ENCODE measurements around the gene IPPK. TPM values are rescaled to one million over a fixed set of nuclear protein-coding genes. Genes with fewer than 3 reads are reported as not detected.
A peak's percentile ranks its signal among the peaks of the same experiment; 100 is the strongest.
"Not testable (repeated sequence)": the region's sequence is repeated elsewhere in the genome, so short reads cannot be mapped to it uniquely, and the experiment has no call there.

Gene IPPK
- total and polyA plus RNA-seq, 2 experiments from 2014 or later = 6.4 to 7.0 TPM

GRCh38 chr9:92598382-92598781 is 71.5 kb downstream of the IPPK start:
- Histone ChIP-seq H3K36me3 (no peaks in the 10 kb centered on the region), H3K27me3 (no peaks in the 10 kb centered on the region), H3K27ac (no peak overlapping the region), H3K4me1 (ENCODE audit: low read depth) (no peaks in the 10 kb centered on the region), H3K9me3 (ENCODE audit: low read depth) (no peaks in the 10 kb centered on the region), H3K4me3 (no peak overlapping the region)
- DNase-seq (ENCODE audit: low read depth in 1 of 2, low spot score in 1 of 2) = no peak
- TF ChIP-seq CTCF (IDR thresholded peaks at IDR 0.05; ENCODE audit: low read depth, low read length) = no peak

- H3K9me3 ChIP-seq (ENCODE audit: low read depth) = no peaks in the 10 kb centered on the region
- H3K27ac ChIP-seq = no peak overlapping the region
- no peaks in the 10 kb centered on the region for H3K36me3 ChIP-seq
- no peak for TF ChIP-seq CTCF (IDR thresholded peaks at IDR 0.05; ENCODE audit: low read depth, low read length)
- H3K4me1 ChIP-seq (ENCODE audit: low read depth) = no peaks in the 10 kb centered on the region
- no peaks in the 10 kb centered on the region for H3K27me3 ChIP-seq
- no peak for DNase-seq (ENCODE audit: low read depth in 1 of 2, low spot score in 1 of 2)
- no peak overlapping the region for H3K4me3 ChIP-seq
These were observed 74.0 kb downstream of the IPPK start for GRCh38 chr9:92595930-92596329.

- H3K9me3 ChIP-seq (ENCODE audit: low read depth); H3K27ac ChIP-seq; H3K36me3 ChIP-seq; H3K4me1 ChIP-seq (ENCODE audit: low read depth); H3K27me3 ChIP-seq; DNase-seq (ENCODE audit: low read depth in 1 of 2, low spot score in 1 of 2); H3K4me3 ChIP-seq: not testable (repeated sequence)
These were observed 74.9 kb downstream of the IPPK start for GRCh38 chr9:92595075-92595474.

DNA sequence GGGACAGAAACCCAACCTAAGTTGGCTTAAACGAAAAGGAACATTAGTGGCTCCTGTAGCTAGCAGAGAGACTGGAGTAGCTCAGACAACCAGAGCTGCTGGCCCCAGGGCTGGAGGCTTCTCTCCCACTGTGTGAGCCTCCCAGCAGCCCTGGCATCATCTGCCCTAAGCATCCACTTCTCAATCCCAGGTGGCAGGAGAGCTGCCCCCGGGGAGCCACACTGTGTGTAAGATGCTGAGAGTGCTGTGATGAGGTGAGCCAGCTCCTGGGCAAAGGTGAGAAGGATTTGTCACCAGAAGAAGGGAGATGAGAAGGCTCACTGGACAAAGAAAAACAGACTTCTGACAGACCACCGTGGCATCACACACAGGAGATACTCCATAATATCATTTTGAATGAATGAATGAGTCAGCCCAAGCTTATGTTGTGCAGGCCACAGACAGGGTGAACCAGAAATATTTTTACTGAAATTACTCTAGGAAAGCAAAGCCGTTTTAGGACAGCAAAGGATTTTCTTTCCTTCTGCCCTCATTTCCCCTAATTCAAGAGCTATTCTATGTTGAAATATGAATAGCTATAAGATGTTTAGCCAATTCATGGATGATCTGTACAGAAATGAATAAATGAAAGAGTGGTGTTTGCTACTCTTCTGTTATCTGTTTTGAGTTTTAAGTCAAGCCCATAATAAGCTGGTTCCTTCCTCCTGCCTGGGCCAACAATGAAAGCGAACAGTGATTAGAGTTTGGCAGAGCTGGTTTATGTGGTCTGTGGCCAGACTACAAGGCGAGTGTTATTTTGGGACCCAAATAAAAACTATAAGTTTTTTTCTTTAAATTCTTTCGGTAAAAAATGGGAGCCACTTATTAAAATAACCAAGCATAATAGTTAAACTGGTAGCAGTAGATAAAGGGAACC is 76.7 kb downstream of the IPPK start:
- H3K4me1 ChIP-seq (ENCODE audit: low read depth) = no peaks in the 10 kb centered on the region
- H3K36me3 ChIP-seq = no peaks in the 10 kb centered on the region
- no peaks in the 10 kb centered on the region for H3K9me3 ChIP-seq (ENCODE audit: low read depth)
- H3K4me3 ChIP-seq = no peak overlapping the region
- no peaks in the 10 kb centered on the region for H3K27me3 ChIP-seq
- TF ChIP-seq CTCF (IDR thresholded peaks at IDR 0.05; ENCODE audit: low read depth, low read length) = no peak
- DNase-seq (ENCODE audit: low read depth in 1 of 2, low spot score in 1 of 2) = peak in 1 of 2 donors; percentile 48
- no peak overlapping the region for H3K27ac ChIP-seq

- Histone ChIP-seq H3K9me3 (ENCODE audit: low read depth) (no peaks in the 10 kb centered on the region), H3K27me3 (no peaks in the 10 kb centered on the region), H3K4me1 (ENCODE audit: low read depth) (no peaks in the 10 kb centered on the region), H3K36me3 (no peaks in the 10 kb centered on the region), H3K27ac (no peak overlapping the region), H3K4me3 (no peak overlapping the region)
- TF ChIP-seq CTCF (IDR thresholded peaks at IDR 0.05; ENCODE audit: low read depth, low read length) = no peak
- no peak for DNase-seq (ENCODE audit: low read depth in 1 of 2, low spot score in 1 of 2)
These were observed 77.4 kb downstream of the IPPK start for GRCh38 chr9:92592537-92592936.

DNA sequence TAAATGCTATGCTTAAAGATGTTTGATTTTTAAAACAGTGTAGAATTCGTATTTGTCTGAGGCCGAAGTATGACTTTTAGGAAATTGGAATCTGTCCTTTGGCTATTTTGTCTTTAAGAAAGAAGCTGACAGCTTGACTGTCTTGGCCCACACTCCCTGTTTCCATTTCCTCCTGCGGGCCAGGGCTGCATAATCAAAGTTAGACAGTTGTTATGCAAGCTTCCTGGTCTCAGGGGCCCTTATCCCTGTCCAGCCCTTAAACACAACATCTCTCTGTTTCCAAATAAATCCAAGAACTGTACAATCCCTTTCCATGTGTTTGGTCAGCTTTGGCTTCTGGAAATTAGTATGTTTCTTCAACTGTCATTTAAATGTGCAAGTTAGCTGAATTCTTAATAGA is 79.6 kb downstream of the IPPK start:
- Histone ChIP-seq H3K36me3 (no peaks in the 10 kb centered on the region), H3K9me3 (ENCODE audit: low read depth) (no peaks in the 10 kb centered on the region), H3K27ac (no peak overlapping the region), H3K27me3 (no peaks in the 10 kb centered on the region), H3K4me3 (no peak overlapping the region), H3K4me1 (ENCODE audit: low read depth) (no peaks in the 10 kb centered on the region)
- TF ChIP-seq CTCF (IDR thresholded peaks at IDR 0.05; ENCODE audit: low read depth, low read length) = no peak
- peak in 1 of 2 donors; percentile 88 for DNase-seq (ENCODE audit: low read depth in 1 of 2, low spot score in 1 of 2)

All from cardiac muscle cell (in vitro differentiated cells and primary cell).